Activated effector memory CD4-positive, alpha-beta T cell treated with Interleukin-2 at 50 U/mL for 16 hours (primary cell): ENCODE data around the gene ALG13.
"Not testable (repeated sequence)": the region's sequence is repeated elsewhere in the genome, so short reads cannot be mapped to it uniquely, and the experiment has no call there.

Experiments
- DNase-seq: peaks from one replicate; pipeline ENCODE4 v3.0.0-alpha.2; 2020

Gene ALG13

GRCh38 chrX:111761578-111762135 is 80.7 kb downstream of the ALG13 start:
- DNase-seq = no peak

GRCh38 chrX:111778591-111778990 is 97.6 kb downstream of the ALG13 start:
- no peak for DNase-seq

- DNase-seq = no peak
Observed at GRCh38 chrX:111779582-111779981, 98.6 kb downstream of the ALG13 start.

DNA sequence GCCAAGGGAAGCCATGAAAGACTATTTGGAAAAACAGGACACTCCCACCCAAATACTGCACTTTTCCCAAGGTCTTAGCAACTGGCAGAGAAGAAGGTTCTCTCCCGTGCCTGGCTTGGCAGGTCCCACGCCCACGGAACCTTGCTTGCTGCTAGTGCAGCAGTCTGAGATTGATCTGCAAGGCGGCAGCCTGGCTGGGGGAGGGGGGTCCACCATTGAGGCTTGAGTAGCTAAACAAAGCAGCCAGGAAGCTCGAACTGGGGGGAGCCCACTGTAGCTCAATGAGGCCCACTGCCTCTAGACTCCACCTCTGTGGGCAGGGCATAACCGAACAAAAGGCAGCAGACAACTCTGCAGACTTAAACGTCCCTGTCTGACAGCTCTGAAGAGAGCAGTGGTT is 103.7 kb downstream of the ALG13 start:
- DNase-seq = no peak

- not testable (repeated sequence) for DNase-seq
Observed at GRCh38 chrX:111790054-111790453, 109.1 kb downstream of the ALG13 start.
